Neural progenitor cell (in vitro differentiated cells): ENCODE data around the gene C5AR2. TPM values are rescaled to one million over a fixed set of nuclear protein-coding genes. Genes with fewer than 3 reads are reported as not detected.

Source experiments
- DNase-seq: peaks from one replicate; pipeline ENCODE4 v3.0.0-alpha.2; 2016; ENCODE audit warnings: low spot score
- H2AFZ ChIP-seq: fragments of 200-600 bp; sonication (generic); replicated peaks from 2 replicates; pipeline ENCODE4 v1.6.1; 2016; ENCODE audit warnings: antibody characterized with exemption
- H3F3A ChIP-seq: fragments of 200-600 bp; sonication (generic); 2 replicates; pipeline ENCODE4 v1.6.1; 2016; ENCODE audit warnings: antibody characterized with exemption, low read depth
- H3K27ac ChIP-seq: fragments of 200-600 bp; sonication (generic); 2 replicates; pipeline ENCODE4 v1.5.1; 2016; ENCODE audit warnings: mild to moderate bottlenecking
- H3K27me3 ChIP-seq: fragments of 200-600 bp; sonication (generic); 2 replicates; pipeline ENCODE4 v1.6.1; 2016; ENCODE audit warnings: mild to moderate bottlenecking, moderate library complexity
- H3K36me3 ChIP-seq: fragments of 200-600 bp; sonication (generic); 2 replicates; pipeline ENCODE4 v1.5.1; 2016
- H3K4me1 ChIP-seq: fragments of 200-600 bp; sonication (generic); 2 replicates; pipeline ENCODE4 v1.6.1; 2016; ENCODE audit warnings: mixed run types
- H3K4me2 ChIP-seq: fragments of 200-600 bp; sonication (generic); 2 replicates; pipeline ENCODE4 v1.6.1; 2016
- H3K4me3 ChIP-seq: fragments of 200-600 bp; sonication (generic); 2 replicates; pipeline ENCODE4 v1.5.1; 2016
- H3K79me2 ChIP-seq: fragments of 200-600 bp; sonication (generic); 2 replicates; pipeline ENCODE4 v1.6.1; 2016; ENCODE audit warnings: low read depth
- H3K9ac ChIP-seq: fragments of 200-600 bp; sonication (generic); 2 replicates; pipeline ENCODE4 v1.6.1; 2016
- H3K9me3 ChIP-seq: fragments of 200-600 bp; sonication (generic); 2 replicates; pipeline ENCODE4 v1.5.1; 2016; ENCODE audit warnings: low read depth
- H4K20me1 ChIP-seq: fragments of 200-600 bp; sonication (generic); 2 replicates; pipeline ENCODE4 v1.6.1; 2016; ENCODE audit warnings: low read depth
- H3K27ac Mint-ChIP-seq: 3 replicates; pipeline ENCODE4 v1.8.0; 2021; ENCODE audit warnings: mixed read lengths
- H3K27me3 Mint-ChIP-seq: 2 replicates; pipeline ENCODE4 v1.8.0; 2022; ENCODE audit warnings: low read depth, mild to moderate bottlenecking, inconsistent platforms, moderate library complexity, mixed read lengths; ENCODE audit not compliant: insufficient read depth
- H3K36me3 Mint-ChIP-seq: 3 replicates; pipeline ENCODE4 v1.8.0; 2021; ENCODE audit warnings: mixed read lengths
- H3K4me1 Mint-ChIP-seq: 3 replicates; pipeline ENCODE4 v1.8.0; 2021; ENCODE audit warnings: mixed read lengths
- H3K4me3 Mint-ChIP-seq: 3 replicates; pipeline ENCODE4 v1.8.0; 2021; ENCODE audit warnings: mild to moderate bottlenecking, moderate library complexity, mixed read lengths
- H3K9me3 Mint-ChIP-seq: 3 replicates; pipeline ENCODE4 v1.8.0; 2020; ENCODE audit warnings: mixed read lengths
- EZH2 ChIP-seq: fragments of 200-600 bp; sonication (generic); IDR thresholded peaks from 2 replicates; pipeline ENCODE4 v1.6.1; 2017; ENCODE audit warnings: antibody characterized with exemption, mild to moderate bottlenecking, moderate library complexity
- EZH2phosphoT487 ChIP-seq: fragments of 200-600 bp; sonication (generic); IDR thresholded peaks from 2 replicates; pipeline ENCODE4 v1.6.1; 2017; ENCODE audit warnings: antibody characterized with exemption
- total RNA-seq: library from RNA; depleted of rRNA; stranded (reverse); fragments of >200 nt; gene quantifications from 2 replicates; pipeline ENCODE4 v1.2.3, GENCODE V29; 2015; ENCODE audit warnings: low replicate concordance
- TF ChIP-seq, protein P1 (sequence below): fragments of 200-600 bp; sonication (generic); IDR thresholded peaks from 2 replicates; pipeline ENCODE4 v1.5.1; 2017; ENCODE audit warnings: antibody characterized with exemption, mild to moderate bottlenecking

The C5AR2 gene
- total RNA-seq, 1 donor from 2014 or later: not detected

DNA sequence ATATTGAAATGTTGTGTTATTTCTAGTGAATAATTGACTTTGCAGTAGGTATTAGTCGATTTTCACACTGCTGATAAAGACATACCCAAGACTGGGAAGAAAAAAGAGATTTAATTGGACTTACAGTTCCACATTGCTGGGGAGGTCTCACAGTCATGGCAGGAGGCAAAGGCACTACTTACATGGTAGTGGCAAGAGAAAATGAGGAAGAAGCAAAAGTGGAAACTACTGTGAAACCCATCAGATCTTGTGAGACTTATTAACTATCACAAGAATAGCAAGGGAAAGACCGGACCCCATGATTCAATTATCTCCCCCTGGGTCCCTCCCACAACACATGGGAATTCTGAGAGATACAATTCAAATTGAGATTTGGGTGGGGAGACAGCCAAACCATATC lies 9.9 kb upstream of the C5AR2 start:
- TF ChIP-seq EZH2phosphoT487 (no peak), EZH2 (no peak)
- TF ChIP-seq, protein P1, sequence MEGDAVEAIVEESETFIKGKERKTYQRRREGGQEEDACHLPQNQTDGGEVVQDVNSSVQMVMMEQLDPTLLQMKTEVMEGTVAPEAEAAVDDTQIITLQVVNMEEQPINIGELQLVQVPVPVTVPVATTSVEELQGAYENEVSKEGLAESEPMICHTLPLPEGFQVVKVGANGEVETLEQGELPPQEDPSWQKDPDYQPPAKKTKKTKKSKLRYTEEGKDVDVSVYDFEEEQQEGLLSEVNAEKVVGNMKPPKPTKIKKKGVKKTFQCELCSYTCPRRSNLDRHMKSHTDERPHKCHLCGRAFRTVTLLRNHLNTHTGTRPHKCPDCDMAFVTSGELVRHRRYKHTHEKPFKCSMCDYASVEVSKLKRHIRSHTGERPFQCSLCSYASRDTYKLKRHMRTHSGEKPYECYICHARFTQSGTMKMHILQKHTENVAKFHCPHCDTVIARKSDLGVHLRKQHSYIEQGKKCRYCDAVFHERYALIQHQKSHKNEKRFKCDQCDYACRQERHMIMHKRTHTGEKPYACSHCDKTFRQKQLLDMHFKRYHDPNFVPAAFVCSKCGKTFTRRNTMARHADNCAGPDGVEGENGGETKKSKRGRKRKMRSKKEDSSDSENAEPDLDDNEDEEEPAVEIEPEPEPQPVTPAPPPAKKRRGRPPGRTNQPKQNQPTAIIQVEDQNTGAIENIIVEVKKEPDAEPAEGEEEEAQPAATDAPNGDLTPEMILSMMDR: no peak
- H3K79me2 ChIP-seq: no peaks in the 10 kb centered on the region
- no peak for DNase-seq
- no peak overlapping the region for H3K27ac ChIP-seq
- H3K27me3 ChIP-seq: no peaks in the 10 kb centered on the region
- H3K4me2 ChIP-seq: no peak overlapping the region
- Mint-ChIP-seq H3K27me3 (peaks cover 9% of the 10 kb centered on the region), H3K4me1 (no peaks in the 10 kb centered on the region), H3K36me3 (no peaks in the 10 kb centered on the region), H3K27ac (no peak overlapping the region), H3K4me3 (no peak overlapping the region), H3K9me3 (peaks cover 2% of the 10 kb centered on the region)
- H2AFZ ChIP-seq: no peak overlapping the region
- no peak overlapping the region for H3K4me3 ChIP-seq
- no peaks in the 10 kb centered on the region for H3K36me3 ChIP-seq
- H4K20me1 ChIP-seq: no peaks in the 10 kb centered on the region
- H3K9ac ChIP-seq: no peak overlapping the region
- H3F3A ChIP-seq: no peaks in the 10 kb centered on the region
- H3K4me1 ChIP-seq: no peaks in the 10 kb centered on the region
- H3K9me3 ChIP-seq: no peaks in the 10 kb centered on the region

DNA sequence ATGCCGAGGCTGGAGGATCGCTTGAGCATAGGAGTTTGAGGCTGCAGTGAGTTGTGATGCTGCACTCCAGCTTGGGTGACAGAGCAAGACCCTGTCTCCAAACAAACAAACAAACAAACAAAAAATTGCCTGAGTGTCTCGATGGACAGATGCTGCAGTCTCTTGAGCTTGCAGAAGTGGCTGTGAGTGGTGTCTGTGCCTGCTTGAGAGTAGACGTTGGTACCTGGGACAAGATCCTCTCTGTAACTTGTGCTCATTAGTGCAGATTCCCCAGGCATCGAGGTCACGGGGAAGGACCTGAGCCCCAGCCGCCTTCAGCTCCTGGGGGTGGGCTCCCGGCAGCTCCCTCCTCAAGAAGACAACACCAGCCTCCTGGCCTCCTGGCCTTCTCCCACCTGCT lies 8.6 kb upstream of the C5AR2 start:
- no peaks in the 10 kb centered on the region for H3K36me3 Mint-ChIP-seq
- Histone ChIP-seq H3K27ac (no peak overlapping the region), H4K20me1 (no peaks in the 10 kb centered on the region), H3K36me3 (no peaks in the 10 kb centered on the region), H3K4me1 (no peaks in the 10 kb centered on the region), H2AFZ (no peak overlapping the region), H3K9ac (no peak overlapping the region), H3K4me3 (no peak overlapping the region), H3K27me3 (no peaks in the 10 kb centered on the region), H3K9me3 (no peaks in the 10 kb centered on the region), H3K79me2 (no peaks in the 10 kb centered on the region), H3K4me2 (no peak overlapping the region), H3F3A (no peaks in the 10 kb centered on the region)
- H3K4me1 Mint-ChIP-seq: no peaks in the 10 kb centered on the region
- peaks cover 9% of the 10 kb centered on the region for H3K27me3 Mint-ChIP-seq
- no peak overlapping the region for H3K4me3 Mint-ChIP-seq
- H3K9me3 Mint-ChIP-seq: peaks cover 2% of the 10 kb centered on the region
- DNase-seq: no peak
- TF ChIP-seq, protein P1: no peak
- TF ChIP-seq EZH2phosphoT487 (no peak), EZH2 (no peak)
- no peak overlapping the region for H3K27ac Mint-ChIP-seq

DNA sequence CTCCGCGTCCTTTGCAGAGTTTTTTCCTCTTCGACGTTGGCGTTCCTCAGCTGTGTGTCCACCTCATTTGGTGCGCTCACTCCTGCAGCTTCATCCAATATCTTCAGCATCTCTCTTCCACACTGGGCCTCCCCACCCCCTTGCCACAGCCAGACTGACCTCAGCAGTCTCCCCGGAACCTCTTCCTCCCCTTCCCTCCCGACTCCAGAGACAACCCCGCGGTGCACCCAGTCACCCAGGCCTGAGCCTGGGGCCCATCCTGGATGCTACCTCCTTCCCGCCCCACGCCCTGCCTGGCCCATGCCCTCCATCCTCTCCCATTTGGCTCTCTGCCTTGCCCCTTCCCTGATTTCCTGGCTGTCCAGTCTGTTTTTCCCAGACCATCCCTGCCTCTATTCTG lies 8.1 kb upstream of the C5AR2 start:
- Mint-ChIP-seq H3K27me3 (peaks cover 9% of the 10 kb centered on the region), H3K4me3 (no peak overlapping the region), H3K4me1 (no peaks in the 10 kb centered on the region), H3K36me3 (no peaks in the 10 kb centered on the region), H3K27ac (no peak overlapping the region), H3K9me3 (peaks cover 2% of the 10 kb centered on the region)
- H3K4me2 ChIP-seq: no peak overlapping the region
- no peaks in the 10 kb centered on the region for H4K20me1 ChIP-seq
- H3K9me3 ChIP-seq: no peaks in the 10 kb centered on the region
- no peaks in the 10 kb centered on the region for H3F3A ChIP-seq
- H3K27me3 ChIP-seq: no peaks in the 10 kb centered on the region
- H3K79me2 ChIP-seq: no peaks in the 10 kb centered on the region
- no peak for TF ChIP-seq EZH2phosphoT487
- TF ChIP-seq, protein P1: no peak
- TF ChIP-seq EZH2: no peak
- DNase-seq: no peak
- H2AFZ ChIP-seq: no peak overlapping the region
- no peaks in the 10 kb centered on the region for H3K4me1 ChIP-seq
- no peak overlapping the region for H3K27ac ChIP-seq
- no peak overlapping the region for H3K4me3 ChIP-seq
- no peak overlapping the region for H3K9ac ChIP-seq
- H3K36me3 ChIP-seq: no peaks in the 10 kb centered on the region

DNA sequence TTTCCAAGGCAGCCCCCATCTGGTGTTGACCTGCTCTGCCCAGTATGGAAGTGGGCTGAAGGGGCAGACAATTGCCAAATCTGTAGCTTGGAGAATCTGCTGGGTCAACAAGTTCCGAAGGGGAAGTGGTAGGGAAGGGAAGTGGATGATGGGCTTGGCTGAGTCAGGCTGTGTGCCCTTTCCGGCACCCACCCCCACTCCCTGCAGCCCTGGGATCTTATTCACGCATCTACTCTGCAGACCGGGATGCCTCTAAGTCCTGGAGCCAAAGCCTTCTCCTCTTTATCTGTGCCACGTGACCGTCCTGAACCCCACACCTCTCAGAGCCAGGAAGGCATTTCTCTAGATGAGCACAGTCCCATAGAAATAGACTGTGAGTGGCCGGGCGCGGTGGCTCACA lies 7.5 kb upstream of the C5AR2 start:
- H3K79me2 ChIP-seq: no peaks in the 10 kb centered on the region
- H3K36me3 Mint-ChIP-seq: no peaks in the 10 kb centered on the region
- H3K9ac ChIP-seq: no peak overlapping the region
- no peaks in the 10 kb centered on the region for H3K27me3 ChIP-seq
- H4K20me1 ChIP-seq: no peaks in the 10 kb centered on the region
- no peaks in the 10 kb centered on the region for H3K4me1 Mint-ChIP-seq
- no peak overlapping the region for H3K4me3 ChIP-seq
- H3K27me3 Mint-ChIP-seq: peaks cover 9% of the 10 kb centered on the region
- H3K9me3 ChIP-seq: no peaks in the 10 kb centered on the region
- H3K4me1 ChIP-seq: no peaks in the 10 kb centered on the region
- H3K4me2 ChIP-seq: no peak overlapping the region
- no peak overlapping the region for H3K27ac ChIP-seq
- peaks cover 2% of the 10 kb centered on the region for H3K9me3 Mint-ChIP-seq
- H3K4me3 Mint-ChIP-seq: no peak overlapping the region
- no peak overlapping the region for H3K27ac Mint-ChIP-seq
- no peaks in the 10 kb centered on the region for H3K36me3 ChIP-seq
- DNase-seq: no peak
- TF ChIP-seq EZH2: no peak
- TF ChIP-seq, protein P1: no peak
- no peaks in the 10 kb centered on the region for H3F3A ChIP-seq
- no peak overlapping the region for H2AFZ ChIP-seq
